ENCODE results near the gene HYAL1.

Gene HYAL1

GRCh38 chr3:50334339-50335075, 31.1 kb upstream of the HYAL1 start:
- no peak for DNase-seq

GRCh38 chr3:50333744-50334328, 30.5 kb upstream of the HYAL1 start:
- no peak for DNase-seq

- DNase-seq, result no peak
Observed at GRCh38 chr3:50331364-50331907, 28.1 kb upstream of the HYAL1 start.

DNA sequence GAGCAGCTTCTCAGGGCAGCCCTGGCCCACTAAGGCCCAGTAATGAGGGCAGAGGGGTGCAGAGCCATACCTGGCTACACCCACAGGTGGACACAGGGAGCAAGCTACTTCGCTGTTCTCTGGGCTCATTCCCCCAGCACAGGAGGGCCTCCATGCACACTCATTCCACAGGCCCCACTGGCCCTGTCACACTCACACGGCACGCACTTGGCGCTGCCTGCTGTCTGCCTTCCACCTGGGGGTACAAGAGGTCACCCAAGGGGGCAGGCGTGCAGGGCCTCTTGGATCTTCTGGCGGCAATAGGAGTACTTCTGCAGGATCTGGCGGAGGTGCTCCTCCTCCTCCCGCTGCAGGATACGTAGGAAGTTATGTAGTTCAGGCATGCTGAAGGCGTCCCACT, 27.0 kb upstream of the HYAL1 start:
- DNase-seq, result no peak

- peak; percentile 93 for DNase-seq
Observed at GRCh38 chr3:50327943-50328691, 24.7 kb upstream of the HYAL1 start, which contains the start of gene TUSC2. Gene TUSC2 (minus strand): TSS chr3:50328223. CDS start chr3:50328099, 124 bp downstream.

DNA sequence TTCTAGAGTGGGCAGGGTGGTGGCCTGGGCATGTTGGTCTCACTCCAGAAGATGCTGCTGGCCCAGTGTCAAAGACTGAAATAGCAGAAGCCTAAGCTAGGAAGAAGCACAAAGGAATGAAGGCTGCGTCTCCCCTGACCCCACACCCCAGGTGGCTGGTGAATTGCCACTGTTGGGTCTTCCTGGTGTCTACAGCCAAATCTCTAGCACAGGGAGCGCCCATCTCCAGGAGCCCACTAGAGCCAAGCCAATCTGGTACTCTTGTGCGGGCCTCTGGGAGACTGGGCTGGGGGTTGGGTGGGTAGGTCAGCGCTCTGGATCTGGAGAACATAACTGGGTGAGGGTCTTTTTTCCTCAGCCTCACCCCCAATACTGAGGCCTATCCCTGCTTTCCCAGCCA, 23.8 kb upstream of the HYAL1 start:
- DNase-seq, result no peak

DNA sequence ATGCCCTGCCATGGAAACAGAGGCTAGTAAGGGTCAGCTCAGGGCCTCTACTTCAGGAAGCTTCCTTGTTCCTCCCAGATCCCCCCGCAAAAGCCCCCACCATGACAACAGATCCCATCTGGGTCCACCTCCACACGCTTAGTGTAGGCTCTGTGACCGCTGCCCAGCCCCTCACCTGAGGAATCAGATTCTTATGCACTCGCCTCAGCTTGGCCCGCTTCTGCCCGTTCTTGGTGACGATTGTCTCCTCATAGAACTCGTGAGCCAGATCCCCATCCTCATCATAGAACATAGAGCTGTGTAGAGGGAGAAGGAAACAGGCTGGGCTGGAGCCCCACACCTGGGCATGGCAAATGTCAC, 22.8 kb upstream of the HYAL1 start:
- no peak for DNase-seq

DNA sequence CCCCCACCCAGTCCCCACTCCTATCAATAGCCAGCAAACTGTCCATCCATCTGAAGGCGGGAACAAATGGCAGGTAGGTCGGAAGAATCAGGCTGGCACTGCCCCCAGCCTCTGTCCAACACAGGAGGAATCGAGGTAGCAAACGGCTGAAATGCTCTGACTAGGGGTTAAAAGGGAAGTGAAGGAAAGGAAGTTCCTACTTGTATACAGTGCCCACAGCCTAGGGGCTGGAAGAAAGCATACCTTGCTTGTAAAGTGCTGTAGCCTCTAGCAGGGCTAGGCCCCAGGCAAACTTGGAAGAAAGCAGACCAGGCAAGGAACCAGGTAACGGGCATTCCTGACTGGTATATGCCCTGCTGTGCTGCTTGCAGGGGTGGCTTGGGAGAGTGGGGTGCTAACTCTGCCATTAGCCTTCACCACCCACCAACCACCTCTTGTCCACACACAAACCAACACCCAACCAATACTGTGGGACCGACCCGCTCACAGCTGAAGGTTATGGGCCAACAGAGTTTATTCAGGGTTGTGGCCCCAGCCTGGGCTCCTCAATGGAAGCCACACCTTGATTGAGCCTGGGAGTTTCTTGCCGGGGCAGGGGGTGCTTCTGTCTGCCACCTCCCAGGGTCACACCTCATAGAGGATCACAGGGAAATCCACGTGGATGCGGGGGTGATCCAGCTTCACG, 22.3 kb upstream of the HYAL1 start:
- no peak for DNase-seq

DNA sequence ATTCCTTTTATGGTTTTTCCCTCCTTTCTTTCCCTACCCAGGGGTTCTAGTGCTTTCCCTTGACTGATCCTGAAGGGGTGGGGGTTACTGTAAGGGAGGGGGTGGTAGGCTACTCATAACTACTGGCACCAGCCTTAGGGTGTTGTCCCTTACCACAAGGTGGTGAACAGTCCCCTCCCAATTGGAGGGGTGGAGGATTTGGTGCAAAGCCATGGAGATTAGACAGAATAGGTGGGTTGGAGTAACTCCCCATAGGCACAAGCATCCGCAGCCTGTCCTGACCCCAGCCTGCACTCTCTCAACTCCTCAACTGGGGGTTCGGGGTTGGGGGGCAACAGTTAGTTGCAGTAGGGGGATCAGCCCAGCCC, 21.7 kb upstream of the HYAL1 start:
- DNase-seq, result no peak

DNA sequence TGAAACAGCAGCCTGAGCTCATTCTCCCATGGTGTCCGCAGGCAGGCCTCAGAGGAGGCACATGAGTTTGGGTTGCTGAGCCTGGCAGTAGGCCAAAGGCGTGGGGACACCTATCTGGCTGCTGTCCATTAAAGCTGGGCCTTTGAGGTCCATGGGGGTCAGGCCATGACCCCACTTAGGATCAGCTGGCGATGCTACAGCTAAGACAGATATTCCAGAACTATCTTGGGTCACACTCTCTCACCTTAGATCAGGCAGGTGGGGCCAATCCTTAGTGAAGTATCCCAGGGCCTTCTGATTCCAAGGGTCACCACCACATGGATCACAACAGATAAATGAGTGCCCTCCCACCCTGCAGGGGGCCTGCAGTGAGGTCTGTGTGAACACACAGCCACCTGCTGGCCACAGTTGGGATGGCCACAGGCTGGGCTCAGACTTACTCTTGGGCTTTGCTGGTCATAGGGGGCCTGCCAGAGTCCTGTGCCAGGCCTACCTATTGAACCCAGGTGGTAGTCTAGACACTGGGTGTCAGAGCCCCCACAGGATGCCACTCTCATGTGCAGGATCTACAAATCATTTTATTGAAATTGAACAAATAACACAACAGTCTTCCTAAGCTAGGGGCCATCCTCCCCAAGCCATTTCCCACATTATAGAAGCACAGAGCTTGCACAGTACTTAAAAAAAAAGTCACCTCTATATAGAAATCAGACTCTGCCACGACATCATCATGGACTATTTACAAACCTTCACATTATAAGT, 21.2 kb upstream of the HYAL1 start:
- peak; percentile 63 for DNase-seq

DNA sequence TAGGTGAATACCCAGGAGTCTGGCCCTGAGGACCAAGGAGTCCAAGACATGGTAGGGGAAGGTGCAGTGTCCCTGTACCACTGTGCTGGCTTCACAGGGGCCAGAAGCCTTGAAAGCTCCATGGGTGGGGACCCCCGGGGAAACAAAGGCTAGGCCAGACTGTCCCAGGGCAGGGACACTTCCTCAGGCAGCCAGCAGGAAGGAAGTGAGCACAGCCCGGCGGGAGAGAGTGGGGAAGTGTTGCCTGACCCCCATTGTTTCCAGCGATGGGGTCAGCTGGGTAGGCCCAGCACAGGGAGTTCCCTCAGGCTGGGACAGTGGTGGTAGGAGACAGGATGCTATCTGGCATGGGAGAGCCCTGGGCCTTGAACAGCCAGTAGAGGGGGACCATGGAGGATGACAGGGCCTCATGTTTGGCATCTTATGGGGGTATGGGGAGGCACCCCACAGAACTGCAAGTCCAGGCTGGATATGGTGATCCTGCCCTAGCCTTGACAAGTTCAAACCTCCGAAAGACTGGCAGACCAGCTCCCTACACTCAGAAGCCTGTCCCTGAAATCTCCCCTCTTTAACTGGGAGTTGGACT, 20.3 kb upstream of the HYAL1 start:
- DNase-seq, result no peak

DNA sequence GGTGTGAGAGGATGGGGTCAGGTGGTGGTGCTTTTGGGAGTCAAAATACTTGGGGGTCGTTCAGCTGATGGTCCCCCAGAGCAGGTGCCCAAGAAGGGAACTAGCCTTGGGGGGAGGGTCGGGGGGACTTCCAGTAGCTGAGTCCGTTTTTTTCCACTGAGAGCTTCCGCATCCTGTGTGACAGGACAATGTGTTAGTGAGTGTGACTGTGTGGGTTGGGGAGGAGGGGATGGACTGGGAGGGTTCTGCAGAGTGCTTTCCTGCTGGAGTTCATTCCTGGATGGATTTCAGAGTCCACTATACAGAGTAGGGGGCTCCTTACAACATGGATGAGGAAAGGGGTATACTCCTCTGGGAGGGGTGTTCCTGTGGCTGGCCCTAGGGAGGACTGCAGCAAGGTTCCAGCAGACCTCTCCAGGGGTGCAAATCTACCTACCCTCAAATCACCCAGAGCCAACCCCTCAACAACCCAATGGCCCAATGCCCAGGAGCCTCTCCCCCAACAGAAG, 19.8 kb upstream of the HYAL1 start:
- DNase-seq, result no peak

- DNase-seq, result no peak
Observed at GRCh38 chr3:50322386-50323091, 19.2 kb upstream of the HYAL1 start, which contains the start of gene HYAL2. Gene HYAL2 (minus strand): TSS chr3:50322745. CDS start chr3:50320489, 2,256 bp downstream.

- no peak for DNase-seq
Observed at GRCh38 chr3:50322115-50322385, 18.7 kb upstream of the HYAL1 start.

GRCh38 chr3:50321336-50322114, 18.2 kb upstream of the HYAL1 start:
- peak; percentile 78 for DNase-seq

GRCh38 chr3:50320853-50321335, 17.5 kb upstream of the HYAL1 start:
- peak; percentile 62 for DNase-seq

DNA sequence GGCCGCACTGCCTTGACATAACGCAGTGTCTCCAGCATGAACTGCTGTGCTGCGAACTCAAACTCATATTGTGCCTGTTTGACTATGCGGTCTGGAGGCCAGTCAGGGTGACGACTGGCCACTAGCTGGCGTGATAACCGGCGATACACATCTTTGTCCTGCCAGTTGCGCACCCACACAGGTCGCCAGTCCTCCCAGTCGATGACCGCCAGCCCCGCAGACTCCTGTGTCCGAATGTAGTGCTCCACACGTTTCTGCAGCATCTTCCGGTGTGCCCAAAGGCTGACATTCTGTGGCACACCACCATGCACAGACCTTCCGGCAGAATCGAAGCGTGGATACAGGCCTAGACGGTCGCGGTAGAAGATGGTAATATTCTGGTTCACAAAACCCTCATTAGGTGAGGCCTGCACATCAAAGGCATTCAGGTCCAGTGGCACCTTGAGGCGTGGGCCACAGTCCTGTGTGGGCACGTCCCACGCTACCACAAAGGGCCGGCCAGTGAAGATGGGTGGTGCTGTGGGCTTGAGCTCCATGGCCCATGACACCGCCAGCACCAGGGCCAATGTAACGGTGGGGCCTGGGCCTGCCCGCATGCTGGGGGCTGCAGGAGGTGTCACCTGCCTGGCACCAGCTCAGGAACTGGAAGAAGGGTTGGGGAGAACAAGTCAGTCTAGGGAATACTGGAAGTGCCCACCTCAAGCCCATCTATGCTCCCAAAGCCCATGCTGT, 16.7 kb upstream of the HYAL1 start:
- no peak for DNase-seq

DNA sequence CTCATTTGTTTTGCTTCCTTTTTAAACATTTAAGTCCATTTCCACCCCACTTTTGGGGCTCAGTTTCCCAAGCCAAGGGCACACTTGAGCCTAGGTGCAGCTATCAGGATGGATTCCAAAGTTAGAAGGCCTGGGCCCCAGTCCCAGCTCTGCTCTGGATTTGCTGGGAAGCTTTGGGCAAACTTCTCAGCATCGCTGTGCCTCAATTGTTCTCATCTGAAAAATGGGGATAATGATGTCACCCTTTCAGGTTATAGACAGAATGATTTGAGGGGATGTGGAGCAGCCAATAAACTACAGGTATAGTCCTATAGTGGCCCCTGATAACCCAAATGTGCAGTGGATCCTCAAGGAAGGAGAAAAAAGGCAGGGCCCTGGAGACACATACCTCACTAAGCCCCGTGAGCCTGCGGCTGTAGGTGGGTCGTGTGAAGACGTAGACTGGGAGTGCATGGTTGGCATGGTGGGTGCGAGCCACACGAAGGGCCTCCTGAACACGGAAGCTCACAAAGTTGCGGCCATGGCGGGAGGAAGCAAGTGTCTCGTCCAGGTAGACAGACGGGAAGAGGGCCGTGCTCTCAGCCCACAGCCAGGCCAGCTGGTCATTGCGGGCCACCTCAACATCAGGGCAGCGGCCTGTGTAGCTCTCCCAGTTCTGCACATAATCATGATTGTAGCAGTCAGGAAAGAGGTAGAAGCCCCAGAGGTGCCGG, 16.0 kb upstream of the HYAL1 start:
- DNase-seq, result no peak

DNA sequence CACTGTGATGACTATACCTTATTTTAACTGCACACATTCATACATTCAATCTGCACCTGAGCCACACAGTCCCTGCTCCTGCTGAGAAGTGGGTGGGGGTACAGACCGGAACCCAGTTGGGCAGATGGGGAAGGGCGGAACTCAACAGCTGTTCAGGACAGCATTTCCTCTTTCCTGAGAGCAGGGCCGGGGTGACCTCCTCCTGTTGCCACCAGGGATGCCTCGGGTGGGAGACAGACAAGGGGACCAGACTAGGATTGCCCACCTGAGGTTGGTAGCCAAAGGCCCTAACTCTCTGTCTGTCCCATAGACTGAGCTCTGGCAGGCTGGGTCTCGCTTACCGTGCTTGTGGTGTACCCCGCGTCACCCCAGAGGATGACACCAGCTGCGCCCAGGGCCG, 15.2 kb upstream of the HYAL1 start:
- no peak for DNase-seq

All from stimulated activated CD4-positive, alpha-beta T cell treated with anti-CD3 and anti-CD28 coated beads, Interleukin-12 subunit alpha, Interleukin-12 subunit beta, amount 100 ng/mL, for 4 hours (primary cell).